ENCODE results near the gene TROAP. TPM values are rescaled to one million over a fixed set of nuclear protein-coding genes. Genes with fewer than 3 reads are reported as not detected.

The TROAP gene
- total and polyA plus RNA-seq, 2 experiments from 2014 or later, result 46.4 to 47.5 TPM

GRCh38 chr12:49352351-49352750 is 29.3 kb downstream of the TROAP start:
- Mint-ChIP-seq H3K27me3 (ENCODE audit: insufficient read depth, low read depth, poor library complexity) (peaks cover 29% of the 10 kb centered on the region), H3K4me1 (peaks cover 8% of the 10 kb centered on the region), H3K36me3 (ENCODE audit: low read depth) (no peaks in the 10 kb centered on the region), H3K9me3 (peaks cover under 1% of the 10 kb centered on the region; the same call in 2 of the 3 replicates), H3K27ac (no peak overlapping the region), H3K4me3 (no peak overlapping the region)
- Histone ChIP-seq H3K27me3 (ENCODE audit: insufficient read depth) (peaks cover 60% of the 10 kb centered on the region), H3K4me1 (ENCODE audit: insufficient read depth) (peaks cover under 1% of the 10 kb centered on the region; the same call in 1 of the 2 replicates), H3K79me2 (replicated peaks; ENCODE audit: insufficient read depth) (no peaks in the 10 kb centered on the region), H3K36me3 (ENCODE audit: insufficient read depth) (no peaks in the 10 kb centered on the region), H3K4me2 (no peak overlapping the region), H3K4me3 (no peak overlapping the region), H3K9me2 (ENCODE audit: insufficient read depth) (no peaks in the 10 kb centered on the region), H2AFZ (no peak overlapping the region), H3K27ac (ENCODE audit: low read depth) (no peak overlapping the region), H3F3A (replicated peaks; ENCODE audit: low read depth) (0 out of 2 replicates have a peak, but pooled peaks cover 1% of the 10 kb centered on the region), H4K20me1 (replicated peaks; ENCODE audit: insufficient read depth) (peaks cover 3% of the 10 kb centered on the region; the same call in 1 of the 2 replicates)
- no peak for DNase-seq (ENCODE audit: low spot score)
- no peak for ATAC-seq
- no peak for TF ChIP-seq ZNF331 (CRISPR knock-in tag; IDR thresholded peaks at IDR 0.05; ENCODE audit: low read depth)
- no peak for TF ChIP-seq CREB1 (CRISPR knock-in tag; IDR thresholded peaks at IDR 0.05; ENCODE audit: low read depth)
- TF ChIP-seq ZNF462 (CRISPR knock-in tag; IDR thresholded peaks at IDR 0.05), result no peak
- TF ChIP-seq STAT1 (IDR thresholded peaks at IDR 0.05; ENCODE audit: unreplicated experiment), result no peak
- no peak for TF ChIP-seq ETS1 (IDR thresholded peaks at IDR 0.05)
- TF ChIP-seq EZH2 (IDR thresholded peaks at IDR 0.05; ENCODE audit: low read depth, unreplicated experiment), result no peak
- no peak for TF ChIP-seq CTCF (conservative IDR thresholded peaks at IDR 0.05; ENCODE audit: low read depth in 2 of 2)
